Iris pigment epithelial cell (primary cell): ENCODE results near the gene MLST8.

ENCODE experiments used
- DNase-seq: peaks from one replicate; pipeline ENCODE4 v3.0.0-alpha.2; 2011; ENCODE audit warnings: low read depth

MLST8 gene

DNA sequence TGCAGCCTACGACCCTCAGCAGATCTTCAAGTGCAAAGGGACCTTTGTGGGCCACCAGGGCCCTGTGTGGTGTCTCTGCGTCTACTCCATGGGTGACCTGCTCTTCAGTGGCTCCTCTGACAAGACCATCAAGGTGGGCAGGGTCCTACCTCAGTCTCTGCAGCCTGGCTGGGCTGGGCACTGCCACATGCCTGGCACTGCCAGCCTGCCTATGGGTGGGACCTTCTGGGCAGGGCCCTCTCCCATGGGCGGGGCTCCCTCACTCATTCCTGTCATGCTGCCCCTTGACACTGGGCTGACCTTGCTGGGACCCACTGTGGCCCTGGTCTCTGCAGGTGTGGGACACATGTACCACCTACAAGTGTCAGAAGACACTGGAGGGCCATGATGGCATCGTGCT lies 31.3 kb upstream of the MLST8 start:
- no peak for DNase-seq

DNA sequence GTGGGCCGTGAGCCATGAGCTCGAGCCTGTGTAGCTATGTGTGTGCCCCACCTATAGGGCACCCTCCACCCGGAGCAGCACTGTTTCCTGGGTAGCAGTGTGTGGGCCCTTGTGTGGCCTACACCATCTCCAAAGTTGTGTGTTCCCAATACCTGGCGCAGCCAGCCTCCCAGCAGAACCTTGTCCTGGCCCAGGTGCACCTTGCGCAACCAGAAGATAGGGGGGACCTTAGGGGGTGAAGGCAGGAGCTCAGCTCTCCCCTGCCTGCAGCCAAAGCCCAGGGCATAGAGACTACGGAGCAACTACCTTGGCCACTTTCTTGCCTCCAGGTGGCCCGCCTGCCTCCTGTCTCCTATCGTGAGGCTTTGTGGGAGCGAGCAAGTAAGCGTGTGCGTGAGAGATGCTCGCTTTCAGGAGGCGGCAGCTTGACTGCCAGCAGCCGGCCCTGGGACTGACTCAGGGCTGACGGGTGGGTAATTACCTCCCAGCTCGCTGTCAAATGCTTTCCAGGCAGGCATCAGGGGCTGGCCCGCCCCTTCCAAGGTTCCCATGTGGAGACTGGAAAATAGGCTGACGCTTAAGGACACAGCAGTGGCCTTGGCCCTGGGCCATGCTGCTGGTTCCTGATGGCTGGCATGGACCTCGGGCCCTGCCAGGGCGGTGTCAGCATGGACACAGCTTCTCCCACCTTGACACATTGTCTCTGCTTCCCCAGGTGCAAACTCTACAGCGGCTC lies 30.7 kb upstream of the MLST8 start:
- no peak for DNase-seq

- no peak for DNase-seq
These were observed 29.8 kb upstream of the MLST8 start for GRCh38 chr16:2175454-2175853.

DNA sequence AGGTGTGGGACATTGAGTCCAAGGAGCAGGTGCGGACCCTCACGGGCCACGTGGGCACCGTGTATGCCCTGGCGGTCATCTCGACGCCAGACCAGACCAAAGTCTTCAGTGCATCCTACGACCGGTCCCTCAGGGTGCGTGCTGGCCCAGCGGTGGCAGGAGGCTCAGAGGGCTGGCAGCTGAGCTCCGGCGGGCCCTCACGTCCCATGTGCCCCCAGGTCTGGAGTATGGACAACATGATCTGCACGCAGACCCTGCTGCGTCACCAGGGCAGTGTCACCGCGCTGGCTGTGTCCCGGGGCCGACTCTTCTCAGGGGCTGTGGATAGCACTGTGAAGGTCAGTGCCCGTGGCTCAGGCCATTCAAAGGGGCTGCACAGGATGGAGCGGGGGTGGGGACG lies 29.2 kb upstream of the MLST8 start:
- no peak for DNase-seq

GRCh38 chr16:2177101-2177500 lies 28.2 kb upstream of the MLST8 start:
- no peak for DNase-seq

GRCh38 chr16:2177561-2177960 lies 27.7 kb upstream of the MLST8 start:
- no peak for DNase-seq

GRCh38 chr16:2178321-2179106 lies 26.7 kb upstream of the MLST8 start:
- peak; percentile 52 for DNase-seq

GRCh38 chr16:2179107-2179501 lies 26.1 kb upstream of the MLST8 start:
- DNase-seq: no peak

DNA sequence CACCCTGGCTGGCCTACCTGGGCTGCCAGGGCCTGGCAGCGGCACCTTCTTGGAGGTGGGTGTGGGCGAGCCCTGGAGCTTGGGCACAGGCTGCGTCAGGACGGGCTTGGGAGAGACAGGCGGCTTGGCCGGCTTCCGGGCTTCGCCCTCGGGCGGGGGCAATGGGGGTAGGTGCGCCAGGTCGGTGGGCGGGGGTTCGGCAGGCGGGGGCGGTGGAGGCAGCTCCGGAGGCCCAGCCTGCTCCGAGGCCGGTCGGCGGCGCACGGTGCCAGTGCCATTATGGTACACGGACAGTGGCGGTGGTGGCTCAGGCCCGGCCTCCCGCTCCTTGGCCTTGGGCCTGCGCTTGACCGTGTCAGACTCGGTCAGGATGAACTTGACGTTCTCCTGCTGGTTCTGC lies 25.7 kb upstream of the MLST8 start:
- no peak for DNase-seq

DNA sequence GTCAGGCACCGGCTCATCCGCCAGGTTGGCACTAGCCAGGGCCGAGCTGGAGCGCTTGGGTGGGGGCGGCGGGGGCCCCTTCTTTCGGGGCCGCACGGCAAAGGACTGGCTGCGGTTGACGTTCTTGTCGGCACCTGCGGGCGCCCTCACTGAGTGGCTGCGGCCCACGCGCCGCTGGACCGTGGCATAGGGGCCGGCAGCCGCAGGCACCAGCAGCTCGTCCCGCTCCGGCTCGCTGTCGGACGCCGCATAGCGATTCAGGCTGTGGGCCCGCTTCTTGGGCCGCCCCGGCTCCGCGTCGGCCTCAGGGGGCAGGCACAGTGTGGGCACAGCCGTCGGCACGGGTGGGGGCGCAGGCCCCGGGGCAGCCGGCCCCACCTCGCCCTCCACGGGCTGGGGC lies 24.8 kb upstream of the MLST8 start:
- no peak for DNase-seq

- DNase-seq: no peak
These were observed 24.0 kb upstream of the MLST8 start for GRCh38 chr16:2180962-2181923.

GRCh38 chr16:2181952-2182351 lies 23.3 kb upstream of the MLST8 start:
- DNase-seq: no peak

GRCh38 chr16:2183671-2184070 lies 21.6 kb upstream of the MLST8 start:
- DNase-seq: no peak

DNA sequence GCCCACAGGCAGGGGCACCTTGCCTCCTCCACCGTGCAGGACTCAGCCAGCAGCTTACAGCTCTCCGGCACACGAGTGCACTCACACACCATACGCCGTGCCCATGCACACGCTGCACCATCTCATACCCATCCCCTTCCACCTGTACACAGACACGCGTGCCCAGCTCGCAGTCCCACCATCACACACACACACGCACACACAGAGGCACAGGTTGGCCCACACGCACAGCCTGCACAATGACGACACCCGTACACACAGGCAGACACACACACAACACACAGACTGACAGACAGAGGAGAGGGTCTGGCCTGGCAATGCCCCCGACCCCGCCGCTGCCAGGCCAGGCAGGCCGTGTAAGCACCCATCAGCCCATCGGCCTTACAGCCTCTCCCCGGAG lies 20.9 kb upstream of the MLST8 start:
- no peak for DNase-seq

DNA sequence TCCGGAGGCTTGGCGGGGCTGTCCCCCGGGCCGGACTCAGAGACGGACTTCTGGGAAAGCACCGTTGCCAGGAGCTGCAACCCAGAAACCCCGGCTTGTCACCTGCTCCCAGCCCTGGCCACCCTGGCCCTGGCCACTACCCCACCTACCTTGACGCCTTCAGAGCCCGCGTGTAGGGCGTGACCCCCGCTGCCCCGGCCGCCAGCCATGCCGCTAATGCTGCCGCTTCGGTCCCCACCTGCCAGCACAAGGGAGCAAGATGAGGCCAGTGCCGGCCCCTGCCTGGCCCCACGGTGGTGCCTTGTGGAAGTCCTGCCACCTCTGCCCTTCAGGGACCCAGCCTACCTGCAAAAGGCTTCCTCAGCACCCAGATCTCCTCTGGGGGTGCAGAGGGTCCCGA lies 20.3 kb upstream of the MLST8 start:
- DNase-seq: no peak

DNA sequence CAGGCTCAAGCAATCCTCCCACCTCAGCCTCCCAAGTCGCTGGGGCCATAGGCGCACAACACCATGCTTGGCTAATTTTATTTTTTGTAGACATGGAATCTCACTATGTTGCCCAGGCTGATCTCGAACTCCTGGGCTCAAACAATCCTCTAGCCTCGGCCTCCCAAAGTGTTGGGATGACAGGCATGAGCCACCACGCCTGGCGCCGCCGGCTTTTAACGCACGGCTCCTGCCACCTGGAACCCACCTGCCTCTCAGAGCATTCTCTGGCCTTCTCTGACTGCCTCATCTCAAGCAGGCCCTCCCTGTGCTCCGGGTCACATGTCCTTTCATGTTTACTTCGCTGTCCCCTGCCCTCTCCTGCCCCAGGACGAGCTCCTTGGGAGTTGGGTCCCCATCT lies 19.2 kb upstream of the MLST8 start:
- no peak for DNase-seq

- DNase-seq: no peak
These were observed 18.7 kb upstream of the MLST8 start for GRCh38 chr16:2186505-2186904.

- DNase-seq: no peak
These were observed 18.0 kb upstream of the MLST8 start for GRCh38 chr16:2187212-2187611.

GRCh38 chr16:2188395-2188794 lies 16.9 kb upstream of the MLST8 start:
- no peak for DNase-seq

GRCh38 chr16:2189252-2189893 lies 15.9 kb upstream of the MLST8 start:
- DNase-seq: no peak

GRCh38 chr16:2190002-2190658 lies 15.1 kb upstream of the MLST8 start:
- DNase-seq: no peak
